Activated naive CD4-positive, alpha-beta T cell (primary cell): Measurements from ENCODE around the gene R3HDM1.
"Not testable (repeated sequence)": the region's sequence is repeated elsewhere in the genome, so short reads cannot be mapped to it uniquely, and the experiment has no call there.

Source experiments
- DNase-seq, 4 experiments: peaks; one replicate each; lab custom pipeline; 2025; lab: John Stamatoyannopoulos, UW

Gene R3HDM1

GRCh38 chr2:135641156-135642068 is 110.1 kb downstream of the R3HDM1 start:
- DNase-seq = no peak

- DNase-seq = no peak
Observed at GRCh38 chr2:135647836-135648579, 116.7 kb downstream of the R3HDM1 start.

GRCh38 chr2:135650721-135651120 is 119.4 kb downstream of the R3HDM1 start:
- DNase-seq = no peak

- no peak for DNase-seq
Observed at GRCh38 chr2:135651717-135652116, 120.4 kb downstream of the R3HDM1 start.

DNA sequence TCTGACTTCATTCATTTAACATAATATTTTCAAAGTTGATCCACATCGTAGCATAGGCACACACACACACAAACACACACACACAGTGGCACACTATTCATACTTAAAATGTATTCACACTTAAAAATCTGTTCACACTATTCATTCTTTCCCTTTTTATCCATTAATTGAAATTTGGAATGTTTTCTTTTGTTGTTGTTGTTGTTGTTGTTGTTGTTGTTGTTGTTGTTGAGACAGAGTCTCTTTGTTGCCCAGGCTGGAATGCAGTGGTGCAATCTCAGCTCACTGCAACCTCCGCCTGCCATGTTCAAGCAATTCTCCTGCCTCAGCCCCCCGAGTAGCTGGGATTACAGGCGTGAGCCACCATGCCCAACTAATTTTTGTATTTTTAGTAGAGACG is 123.0 kb downstream of the R3HDM1 start:
- DNase-seq = not testable (repeated sequence)

DNA sequence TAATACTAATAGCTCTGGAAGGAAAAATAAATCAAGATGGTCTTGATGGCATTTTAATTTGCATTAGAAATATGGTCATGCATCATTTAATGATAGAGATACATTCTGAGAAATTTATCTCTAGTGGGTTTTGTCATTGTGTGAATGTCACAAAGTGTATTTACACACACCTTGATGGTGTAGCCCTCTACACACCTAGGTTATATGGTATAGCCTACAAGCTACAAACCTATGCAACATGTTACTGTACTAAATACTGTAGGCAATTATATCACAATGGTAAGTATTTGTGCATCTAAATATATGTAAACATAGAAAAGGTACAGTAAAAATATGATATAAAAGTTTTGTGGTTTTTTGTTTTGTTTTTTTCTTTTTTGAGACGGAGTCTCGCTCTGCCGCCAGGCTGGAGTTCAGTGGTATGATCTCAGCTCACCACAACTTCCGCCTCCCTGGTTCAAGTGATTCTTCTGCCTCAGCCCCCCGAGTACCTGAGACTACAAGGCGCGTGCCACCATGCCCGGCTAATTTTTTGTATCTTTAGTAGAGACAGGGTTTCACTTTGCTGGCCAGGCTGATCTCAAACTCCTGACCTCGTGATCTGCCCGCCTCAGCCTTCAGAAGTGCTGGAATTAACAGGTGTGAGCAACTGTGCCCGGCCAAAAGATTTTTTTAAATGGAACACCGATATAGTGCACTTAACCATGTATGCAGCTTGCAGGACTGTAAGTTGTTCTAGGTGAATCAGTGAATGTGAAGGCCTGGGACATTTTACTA is 126.7 kb downstream of the R3HDM1 start:
- peak in 2 of 4 experiments; percentile 15 to 30 for DNase-seq

GRCh38 chr2:135662088-135662487 is 130.8 kb downstream of the R3HDM1 start:
- no peak for DNase-seq

DNA sequence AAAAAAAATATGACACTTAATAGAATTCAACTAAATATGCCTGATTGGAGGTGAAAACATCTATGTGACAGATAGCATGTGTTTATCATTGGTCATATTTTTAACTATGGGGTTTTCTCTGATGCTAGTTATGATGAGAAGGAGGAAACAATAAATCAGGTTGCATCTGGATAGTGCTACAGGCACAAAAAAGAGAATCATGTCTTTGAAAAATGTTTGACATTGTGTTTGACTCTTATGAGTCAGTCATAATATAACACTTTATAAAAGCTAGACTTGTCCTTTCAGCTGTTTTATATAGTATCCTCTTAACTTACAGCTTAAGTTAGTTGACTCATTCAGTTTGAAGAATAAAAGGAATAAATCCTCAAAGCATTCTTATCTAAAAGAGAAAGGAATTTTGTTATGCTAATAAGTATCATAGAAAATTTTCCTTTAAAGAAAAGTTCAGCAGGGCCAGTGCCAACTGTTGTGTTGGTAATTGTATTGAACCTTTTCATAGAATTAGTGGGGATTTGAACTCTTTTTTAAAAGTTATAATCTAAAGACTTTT is 131.9 kb downstream of the R3HDM1 start:
- no peak for DNase-seq

DNA sequence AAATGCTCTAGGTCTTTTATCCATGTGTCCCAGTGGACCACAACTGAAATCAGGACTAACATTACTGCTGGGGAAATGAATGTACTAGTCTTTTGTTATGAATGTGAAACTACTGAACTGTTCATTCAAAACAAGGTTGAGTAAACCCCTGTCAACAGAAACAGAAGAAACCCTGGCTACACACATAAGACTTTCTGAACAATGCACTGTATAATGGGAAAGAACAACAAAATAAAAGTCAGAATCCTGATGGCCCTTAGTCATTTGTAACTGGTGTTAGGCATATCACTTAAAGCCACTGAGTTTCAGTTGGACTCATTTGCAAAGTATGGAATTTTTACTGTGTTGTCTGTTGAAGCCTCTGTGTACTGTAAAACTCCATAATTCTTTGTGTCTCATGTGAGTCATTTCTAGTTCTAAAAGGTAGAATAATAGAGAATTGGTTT is 133.4 kb downstream of the R3HDM1 start:
- no peak for DNase-seq

DNA sequence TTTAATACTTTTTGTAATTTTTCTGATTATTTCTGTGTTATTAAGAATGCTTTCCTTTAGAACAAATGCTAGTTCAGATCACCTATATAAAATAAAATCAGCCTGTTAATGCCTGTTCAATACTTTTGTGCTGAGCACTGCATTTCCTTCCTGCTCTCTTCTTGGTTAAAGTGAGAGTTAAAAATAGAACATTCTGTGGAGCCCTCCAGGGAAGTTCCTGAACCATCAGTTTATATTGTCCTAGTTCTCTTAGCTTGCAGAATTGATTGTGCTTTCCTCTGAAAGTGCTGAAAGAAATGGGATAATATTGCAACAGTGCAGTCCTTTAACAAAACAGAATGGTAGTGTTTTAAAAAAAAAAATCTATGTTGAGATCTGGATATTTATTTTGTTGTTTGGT is 135.8 kb downstream of the R3HDM1 start:
- DNase-seq = no peak

DNA sequence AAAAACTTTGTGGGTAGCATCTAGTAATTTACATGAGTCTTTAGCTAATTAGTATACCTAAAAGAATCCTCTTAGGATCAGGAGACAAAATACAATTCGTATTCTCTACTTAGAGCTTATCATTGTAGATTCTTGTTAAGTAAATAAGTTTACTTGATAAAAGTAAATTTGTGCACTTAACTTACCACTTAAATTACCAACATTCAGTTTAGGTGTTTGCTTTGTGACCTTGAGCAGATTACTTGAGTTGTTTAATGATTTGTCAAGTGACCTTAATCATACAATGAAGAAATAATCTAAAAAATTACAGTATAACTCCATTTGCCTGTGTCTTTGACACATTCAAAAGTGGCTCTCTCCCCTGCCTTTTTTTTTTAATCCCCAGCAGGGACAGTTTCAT is 143.2 kb downstream of the R3HDM1 start:
- no peak for DNase-seq

DNA sequence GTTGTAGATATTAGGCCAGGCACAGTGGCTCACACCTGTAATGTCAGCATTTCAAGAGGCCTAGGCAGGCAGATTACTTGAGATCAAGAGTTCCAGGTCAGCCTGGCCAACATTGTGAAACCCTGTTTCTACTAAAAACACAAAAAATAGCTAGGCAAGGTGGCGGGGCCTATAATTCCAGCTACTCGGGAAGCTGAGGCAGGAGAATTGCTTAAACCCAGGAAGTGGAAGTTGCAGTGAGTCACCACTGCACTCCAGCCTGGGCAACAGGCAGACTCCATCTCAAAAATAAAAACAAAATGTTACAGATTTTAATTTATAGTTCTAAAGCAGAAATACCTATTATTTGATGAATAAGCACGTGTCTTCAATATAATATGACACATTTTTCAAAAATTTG is 144.7 kb downstream of the R3HDM1 start:
- no peak for DNase-seq

DNA sequence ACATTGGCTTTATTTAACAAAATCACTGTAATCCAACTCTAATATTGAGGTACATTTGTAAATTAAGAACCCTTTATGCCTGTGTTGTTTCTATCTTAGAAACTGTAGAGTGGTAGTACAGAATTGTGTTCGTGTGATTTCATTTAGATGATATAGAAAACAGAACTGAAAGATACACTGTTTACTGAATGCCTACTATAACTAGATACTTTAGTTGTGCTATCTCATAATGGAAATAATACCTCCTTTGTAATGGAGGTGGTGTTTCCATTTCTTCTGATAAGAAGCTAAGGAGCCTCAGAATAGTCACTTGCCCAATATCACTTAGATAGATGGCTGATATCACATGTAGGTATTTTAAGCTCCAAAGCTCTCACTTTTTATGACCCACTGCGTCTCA is 147.8 kb downstream of the R3HDM1 start:
- DNase-seq = no peak

DNA sequence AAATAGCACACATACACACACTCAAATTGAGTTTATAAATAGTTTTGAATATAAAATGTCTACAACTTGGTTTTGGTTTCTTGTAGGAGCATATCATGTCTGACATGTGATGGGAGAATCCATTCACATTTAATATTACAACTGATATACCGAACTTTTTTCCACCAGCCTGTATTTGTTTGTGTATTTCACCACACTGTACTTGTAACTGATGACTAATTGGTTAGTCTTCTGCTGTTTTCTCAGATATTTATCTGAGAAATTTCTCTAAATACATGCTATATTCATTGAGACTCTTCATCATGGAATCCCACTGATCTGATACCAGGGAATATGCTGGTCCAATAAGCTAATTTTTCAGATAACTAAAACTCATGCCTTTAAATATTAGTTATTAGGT is 154.1 kb downstream of the R3HDM1 start:
- no peak for DNase-seq

DNA sequence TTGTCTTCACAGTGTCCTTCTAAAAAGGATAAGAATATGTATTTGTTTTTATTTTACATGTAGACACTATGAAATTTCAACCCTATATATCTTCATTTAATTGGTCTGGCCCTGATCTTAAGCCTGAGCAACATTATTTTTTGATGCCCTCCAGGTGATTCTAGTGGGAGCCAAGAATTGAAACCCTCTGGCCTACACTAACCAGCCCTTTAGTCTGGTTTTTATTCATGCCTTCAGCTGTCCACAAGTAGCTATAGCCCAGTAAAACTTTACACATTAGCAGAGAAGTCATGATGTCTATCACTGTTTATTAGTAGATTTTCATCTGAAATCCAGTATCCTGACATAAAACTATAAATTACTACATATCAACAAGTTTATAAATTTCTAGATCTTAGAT is 157.7 kb downstream of the R3HDM1 start:
- no peak for DNase-seq

DNA sequence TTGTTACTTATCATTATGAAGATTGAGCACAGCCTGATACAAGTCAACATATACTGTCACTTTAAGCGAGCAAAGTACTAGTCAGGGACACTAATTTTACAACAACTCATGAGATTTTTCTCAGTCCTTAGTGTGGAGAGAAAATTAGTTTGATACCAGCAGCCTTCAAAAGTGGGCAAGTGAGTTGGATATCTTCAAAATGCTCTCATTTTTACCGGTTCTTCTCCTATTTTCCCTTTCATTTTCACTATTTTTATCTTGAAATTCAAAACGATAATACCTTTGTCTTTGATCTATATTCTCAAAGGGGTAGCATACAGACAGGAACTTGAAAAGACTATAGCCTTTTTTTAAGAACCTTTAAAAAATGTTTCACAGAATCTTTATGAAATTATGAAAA is 158.4 kb downstream of the R3HDM1 start:
- no peak for DNase-seq

GRCh38 chr2:135694711-135695110 is 163.4 kb downstream of the R3HDM1 start:
- DNase-seq = no peak

DNA sequence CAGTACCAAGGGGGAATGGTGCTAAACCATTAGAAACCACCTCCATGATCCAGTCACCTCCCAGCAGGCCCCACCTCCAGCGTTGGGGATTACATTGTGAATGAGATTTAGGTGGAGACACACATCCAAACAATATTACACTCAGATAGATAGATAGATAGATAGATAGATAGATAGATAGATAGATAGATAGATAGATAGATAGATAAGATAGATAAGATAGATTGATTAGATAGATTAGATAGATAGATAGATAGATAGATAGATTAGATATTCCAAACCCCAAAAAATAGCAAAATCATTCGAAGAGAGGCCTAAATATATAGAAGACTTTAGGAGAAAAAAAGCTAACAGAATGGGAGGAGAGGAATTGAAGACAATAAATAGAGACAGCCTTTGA is 167.6 kb downstream of the R3HDM1 start:
- no peak for DNase-seq

DNA sequence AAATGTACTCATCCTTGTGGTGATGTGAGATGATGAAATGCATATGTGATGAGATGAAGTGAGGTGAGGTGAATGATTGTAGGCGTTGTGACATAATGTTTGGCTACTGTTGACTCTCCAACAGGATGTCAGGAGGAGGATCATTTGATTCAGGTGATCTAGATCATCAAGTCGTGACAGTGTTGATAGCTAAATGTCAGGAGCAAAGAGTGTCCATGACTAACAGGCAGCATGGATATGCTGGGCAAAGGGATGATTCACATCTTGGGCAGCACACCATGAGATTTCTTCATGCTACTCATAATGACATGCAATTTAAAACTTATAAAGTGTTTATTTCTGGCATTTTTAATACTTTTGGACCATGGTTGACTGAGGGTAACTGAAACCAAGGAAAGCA is 170.2 kb downstream of the R3HDM1 start:
- no peak for DNase-seq

DNA sequence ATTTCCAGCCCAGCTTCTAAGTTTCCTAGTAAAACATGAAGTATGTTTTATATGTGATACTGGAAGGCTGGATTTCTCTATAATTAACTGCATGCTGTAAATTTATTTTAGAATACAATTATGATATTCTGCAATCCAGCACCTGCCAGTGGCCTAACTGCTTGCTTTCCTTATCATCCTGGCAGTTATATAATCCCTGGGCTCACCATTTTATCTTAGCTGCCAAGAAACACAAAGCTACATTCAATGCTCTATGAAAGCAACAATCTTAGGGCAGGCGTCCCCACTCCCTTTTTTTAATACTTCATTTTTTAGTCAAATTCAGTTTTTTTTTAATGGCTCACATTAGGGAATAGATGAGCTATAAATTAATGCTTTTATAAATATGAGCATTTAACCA is 172.0 kb downstream of the R3HDM1 start:
- DNase-seq = no peak

DNA sequence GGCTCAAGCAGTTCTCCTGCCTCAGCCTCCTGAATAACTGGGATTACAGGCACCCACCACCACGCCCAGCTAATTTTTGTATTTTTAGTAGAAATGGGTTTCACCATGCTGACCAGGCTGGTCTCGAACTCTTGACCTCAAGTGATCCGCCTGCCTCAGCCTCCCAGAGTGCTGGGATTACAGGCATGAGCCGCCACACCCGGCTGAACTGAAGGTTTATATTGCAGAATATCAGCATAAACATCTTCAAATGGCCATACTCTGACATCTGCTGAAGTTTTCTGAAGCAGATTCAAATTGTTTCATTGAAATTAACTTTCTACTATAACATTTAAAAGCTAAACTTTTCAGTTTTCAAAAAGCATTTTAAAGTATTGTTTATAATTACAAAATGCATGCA is 172.8 kb downstream of the R3HDM1 start:
- DNase-seq = not testable (repeated sequence)

- DNase-seq = no peak
Observed at GRCh38 chr2:135708159-135708558, 176.9 kb downstream of the R3HDM1 start.
